GM12874 (cell line): ENCODE measurements around the gene SEMA5B.

ENCODE experiments used
- CTCF ChIP-seq: IDR thresholded peaks from 2 replicates; pipeline ENCODE4 v1.5.1; 2011; ENCODE audit warnings: low read depth, mild to moderate bottlenecking, control low read depth, low read length, moderate library complexity; ENCODE audit not compliant: insufficient read depth

Gene SEMA5B

GRCh38 chr3:123042413-123042812 lies 14.8 kb upstream of the SEMA5B start:
- no peak for TF ChIP-seq CTCF

GRCh38 chr3:123039178-123039577 lies 11.6 kb upstream of the SEMA5B start:
- no peak for TF ChIP-seq CTCF

- no peak for TF ChIP-seq CTCF
These were observed 11.2 kb upstream of the SEMA5B start for GRCh38 chr3:123038751-123039150.

- no peak for TF ChIP-seq CTCF
These were observed 9.4 kb upstream of the SEMA5B start for GRCh38 chr3:123037015-123037375.

- no peak for TF ChIP-seq CTCF
These were observed 8.9 kb upstream of the SEMA5B start for GRCh38 chr3:123036352-123037014.

- no peak for TF ChIP-seq CTCF
These were observed 7.4 kb upstream of the SEMA5B start for GRCh38 chr3:123034996-123035395.

- no peak for TF ChIP-seq CTCF
These were observed 6.6 kb upstream of the SEMA5B start for GRCh38 chr3:123034120-123034519.
